ENCODE results near the gene EIF5.
A peak's percentile ranks its signal among the peaks of the same experiment; 100 is the strongest.

EIF5 gene

DNA sequence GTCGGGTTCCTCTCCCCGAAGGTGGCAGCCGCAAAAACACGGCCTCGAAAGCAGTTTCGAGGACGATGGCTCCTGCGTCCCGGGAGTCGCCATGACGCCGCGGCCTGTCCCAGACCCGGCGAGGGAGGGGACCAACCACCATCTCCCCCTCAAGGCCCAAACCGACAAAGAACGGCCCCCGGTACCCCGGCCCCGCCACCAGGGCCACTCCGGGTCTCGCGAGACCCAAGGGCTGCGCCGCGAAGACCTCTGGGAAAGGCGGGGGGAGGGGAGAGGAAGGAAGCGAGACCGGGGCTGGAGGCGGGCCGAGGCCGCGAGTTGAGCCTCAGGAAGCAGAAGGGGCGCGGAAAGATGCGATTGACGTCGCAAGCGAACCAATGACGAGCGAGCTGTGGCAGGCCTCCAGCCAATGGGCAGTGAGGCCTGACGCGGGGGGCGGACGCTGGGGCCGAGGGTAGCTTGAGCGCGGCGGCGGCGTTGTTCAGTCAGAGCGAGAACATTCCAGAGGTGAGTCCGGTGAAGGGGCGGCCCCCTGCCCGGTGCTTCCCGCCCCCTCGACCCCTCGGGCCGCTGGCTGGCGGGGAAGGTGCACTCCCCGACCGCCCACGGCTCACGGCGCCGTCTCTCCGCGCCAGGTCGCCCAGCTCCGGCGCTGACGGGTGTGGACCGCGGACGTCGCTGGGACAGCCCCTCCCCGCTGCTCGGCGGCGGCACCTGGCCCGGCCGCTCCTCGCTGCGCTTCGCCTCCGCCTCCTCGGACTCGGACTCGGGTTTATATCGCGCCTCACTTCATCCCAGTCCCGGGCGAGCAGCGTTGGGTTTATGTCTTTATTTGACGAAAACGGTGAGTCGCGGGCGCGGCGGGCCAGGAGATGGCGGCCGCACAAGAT, at the start of gene EIF5:
Gene EIF5 (plus strand): TSS at position 484 of the 890 bp plus-strand sequence. CDS start 1,624 bp downstream, outside the sequence.
- DNase-seq (ENCODE audit: low read depth): peak; percentile 99

GRCh38 chr14:103284574-103285467, 49.2 kb upstream of the EIF5 start:
- peak; percentile 57 for DNase-seq (ENCODE audit: low read depth)

GRCh38 chr14:103286460-103286859, 47.6 kb upstream of the EIF5 start:
- no peak for DNase-seq (ENCODE audit: low read depth)

GRCh38 chr14:103286968-103287850, 46.8 kb upstream of the EIF5 start:
- DNase-seq (ENCODE audit: low read depth): no peak

- no peak for DNase-seq (ENCODE audit: low read depth)
Measured at GRCh38 chr14:103288076-103288766, 45.8 kb upstream of the EIF5 start.

- DNase-seq (ENCODE audit: low read depth): no peak
Measured at GRCh38 chr14:103290056-103290455, 44.0 kb upstream of the EIF5 start.

DNA sequence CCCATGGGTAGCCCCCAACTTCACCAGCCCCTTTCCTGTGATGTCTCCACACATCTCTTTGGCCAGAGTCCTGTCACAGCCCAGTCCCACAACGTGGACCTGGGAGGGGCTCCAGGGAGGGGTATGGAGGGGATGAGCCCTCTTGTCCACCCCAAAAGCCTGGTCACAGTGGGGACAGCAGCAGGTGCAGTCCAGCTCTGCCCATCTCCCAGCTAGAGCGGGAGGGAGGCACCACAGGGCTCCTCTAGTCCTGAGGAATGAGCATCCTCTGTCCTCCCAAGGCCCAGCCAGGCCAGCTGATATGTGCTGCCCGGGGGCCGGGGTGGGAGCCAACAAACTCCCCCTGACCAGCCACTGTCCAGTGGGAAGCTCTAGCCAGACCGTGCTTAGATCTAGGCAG, 43.5 kb upstream of the EIF5 start:
- no peak for DNase-seq (ENCODE audit: low read depth)

DNA sequence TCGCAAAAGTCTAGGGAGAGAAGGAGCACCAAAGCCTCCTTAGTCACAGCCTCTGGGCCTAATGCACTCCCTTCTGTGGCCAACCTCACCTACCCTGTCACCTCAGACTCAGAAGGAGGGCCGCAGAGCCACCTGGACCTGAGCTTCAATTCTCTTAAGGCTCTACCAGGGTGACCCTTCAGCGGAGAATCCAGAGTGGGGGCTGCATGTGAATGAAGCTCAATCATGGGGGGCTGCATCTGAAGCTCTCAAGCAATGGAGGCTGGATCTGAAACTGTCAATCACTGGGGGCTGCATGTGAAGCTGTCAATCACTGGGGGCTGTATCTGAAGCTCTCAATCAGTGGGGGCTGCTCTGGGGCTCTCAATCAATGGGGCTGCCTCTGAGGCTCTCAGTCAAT, 43.1 kb upstream of the EIF5 start:
- DNase-seq (ENCODE audit: low read depth): no peak

- DNase-seq (ENCODE audit: low read depth): peak; percentile 80
Measured at GRCh38 chr14:103292426-103293374, 41.3 kb upstream of the EIF5 start.

DNA sequence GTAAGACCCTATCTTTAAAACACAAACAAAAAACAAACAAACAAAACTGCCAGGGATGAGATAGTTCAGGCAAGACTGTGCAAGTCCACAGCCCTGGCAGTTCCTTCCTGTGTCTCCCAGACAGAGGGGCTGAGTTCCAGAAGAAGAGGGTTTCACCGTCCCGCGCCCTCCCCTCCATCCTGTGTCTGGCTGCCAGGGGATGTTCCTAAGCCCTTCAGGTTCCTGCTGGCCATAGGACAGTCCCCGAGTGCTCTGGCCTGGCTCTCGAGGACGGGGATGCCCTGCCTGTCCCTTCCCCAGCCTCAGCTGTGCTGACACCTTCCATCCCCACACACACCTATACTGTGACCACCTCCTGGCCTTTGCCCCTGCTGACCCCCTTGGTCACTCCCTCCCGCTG, 40.6 kb upstream of the EIF5 start:
- DNase-seq (ENCODE audit: low read depth): no peak

DNA sequence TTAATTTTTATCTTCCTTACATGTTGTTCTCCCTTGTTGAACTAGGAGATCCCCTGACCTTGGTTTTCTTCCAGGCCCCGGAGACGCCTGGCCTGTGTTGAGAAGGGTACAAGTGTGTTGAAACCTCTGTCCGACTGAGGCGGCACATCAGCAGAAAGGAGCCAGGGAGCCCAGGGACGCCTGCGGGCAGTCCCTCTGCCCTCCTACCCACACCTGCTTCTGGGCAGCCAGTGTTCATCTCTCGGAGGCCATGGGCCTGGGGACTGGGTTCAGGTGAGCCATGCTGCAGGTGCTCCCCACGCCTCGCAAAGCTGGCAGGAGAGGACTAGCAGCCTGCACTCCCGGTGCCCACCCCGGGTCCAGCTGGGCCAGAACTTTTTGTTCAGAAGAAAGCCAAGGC, 39.9 kb upstream of the EIF5 start:
- no peak for DNase-seq (ENCODE audit: low read depth)

GRCh38 chr14:103296007-103296406, 38.0 kb upstream of the EIF5 start:
- peak; percentile 85 for DNase-seq (ENCODE audit: low read depth)

DNA sequence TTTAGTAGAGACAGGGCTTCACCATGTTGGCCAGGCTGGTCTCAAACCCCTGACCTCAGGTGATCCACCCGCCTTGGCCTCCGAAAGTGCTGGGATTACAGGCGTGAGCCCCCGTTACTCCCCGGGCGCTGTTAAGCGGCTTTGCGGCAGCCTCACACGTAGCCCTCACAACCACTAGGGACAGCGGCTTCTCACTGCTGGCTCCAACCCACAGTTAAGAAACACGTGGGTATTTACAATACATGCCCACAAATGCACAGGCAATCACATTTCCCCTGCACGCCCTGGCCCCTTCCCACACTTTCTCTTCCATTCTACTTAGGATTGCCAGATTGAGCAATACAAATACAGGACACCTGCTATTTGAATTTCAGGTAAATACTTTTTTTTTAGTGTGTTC, 37.0 kb upstream of the EIF5 start:
- no peak for DNase-seq (ENCODE audit: low read depth)

DNA sequence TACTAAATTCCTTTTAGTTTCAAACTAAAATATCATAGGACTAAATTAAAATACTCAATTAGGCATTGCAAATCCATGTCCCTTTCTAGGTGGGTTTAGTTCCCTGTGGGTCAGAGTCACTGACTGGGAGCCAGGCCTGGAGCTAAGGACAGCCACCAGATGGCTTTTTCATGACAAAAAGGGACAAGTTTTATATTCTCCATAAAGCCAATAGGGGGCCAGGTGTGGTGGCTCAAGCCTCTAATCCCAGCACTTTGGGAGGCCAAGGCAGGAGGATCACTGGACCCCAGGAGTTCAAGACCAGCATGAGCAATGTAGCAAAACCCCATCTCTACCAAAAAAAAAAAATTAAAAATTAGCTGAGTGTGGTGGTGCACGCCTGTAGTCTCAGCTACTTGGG, 35.4 kb upstream of the EIF5 start:
- DNase-seq (ENCODE audit: low read depth): no peak

DNA sequence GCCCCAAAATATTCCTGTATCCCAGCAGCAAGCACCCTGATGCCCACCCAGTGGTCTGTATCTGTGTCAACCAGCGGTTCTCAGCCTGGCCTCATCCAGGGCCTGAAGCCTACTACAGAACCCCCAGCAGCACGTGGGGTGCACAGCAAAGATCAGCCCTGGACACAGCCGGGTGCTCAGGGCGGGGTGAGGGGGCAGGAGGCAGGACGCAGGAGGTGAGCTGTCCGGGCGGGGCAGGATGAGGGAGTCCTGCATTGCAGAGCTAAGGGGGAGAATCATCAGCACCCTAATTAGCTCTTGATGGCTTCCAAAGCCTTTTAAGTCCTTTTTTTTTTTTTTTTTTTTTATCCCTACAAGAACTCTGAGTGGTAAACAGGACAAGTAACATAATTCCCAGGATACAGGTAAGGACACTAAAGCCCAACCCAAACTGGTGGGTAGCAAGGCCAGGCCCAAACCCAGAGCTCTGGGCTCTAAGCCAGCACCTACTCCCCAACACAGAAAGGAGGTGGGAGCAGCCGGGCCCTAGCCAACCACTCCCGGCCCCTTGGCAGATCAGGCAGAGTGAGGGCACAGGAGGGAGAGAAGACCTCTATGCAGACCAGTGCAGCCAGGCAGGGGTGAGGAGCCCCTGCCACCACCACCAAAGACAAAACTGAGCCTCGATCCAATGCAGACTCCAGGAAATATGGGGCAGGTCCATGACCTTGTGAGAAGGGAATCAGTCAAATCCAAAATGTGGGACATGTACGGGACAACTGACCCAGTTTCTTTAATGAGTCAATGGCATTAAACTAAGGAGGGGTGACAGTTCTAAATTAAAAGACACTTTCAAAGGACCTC, 32.3 kb upstream of the EIF5 start:
- DNase-seq (ENCODE audit: low read depth): peak; percentile 42

DNA sequence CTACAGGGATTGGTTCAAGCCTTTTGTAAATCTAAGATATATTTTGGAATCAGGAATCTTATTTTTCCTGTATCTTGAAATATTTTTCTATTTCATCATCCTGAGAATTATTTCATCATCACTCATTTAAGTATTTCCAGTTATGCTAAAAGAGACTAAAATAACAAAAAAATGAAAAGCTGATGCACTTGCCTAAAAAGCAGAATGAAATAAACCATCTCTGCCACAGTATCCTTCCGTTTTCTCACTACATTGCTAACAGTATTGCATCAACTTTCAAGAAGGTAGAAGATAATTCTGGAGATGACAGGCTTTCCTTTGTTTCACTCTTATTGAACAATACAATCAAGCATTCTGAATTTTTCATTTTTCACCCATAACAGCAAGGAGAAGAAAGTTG, 31.1 kb upstream of the EIF5 start:
- no peak for DNase-seq (ENCODE audit: low read depth)

- peak; percentile 30 for DNase-seq (ENCODE audit: low read depth)
Measured at GRCh38 chr14:103304706-103305105, 29.3 kb upstream of the EIF5 start.

DNA sequence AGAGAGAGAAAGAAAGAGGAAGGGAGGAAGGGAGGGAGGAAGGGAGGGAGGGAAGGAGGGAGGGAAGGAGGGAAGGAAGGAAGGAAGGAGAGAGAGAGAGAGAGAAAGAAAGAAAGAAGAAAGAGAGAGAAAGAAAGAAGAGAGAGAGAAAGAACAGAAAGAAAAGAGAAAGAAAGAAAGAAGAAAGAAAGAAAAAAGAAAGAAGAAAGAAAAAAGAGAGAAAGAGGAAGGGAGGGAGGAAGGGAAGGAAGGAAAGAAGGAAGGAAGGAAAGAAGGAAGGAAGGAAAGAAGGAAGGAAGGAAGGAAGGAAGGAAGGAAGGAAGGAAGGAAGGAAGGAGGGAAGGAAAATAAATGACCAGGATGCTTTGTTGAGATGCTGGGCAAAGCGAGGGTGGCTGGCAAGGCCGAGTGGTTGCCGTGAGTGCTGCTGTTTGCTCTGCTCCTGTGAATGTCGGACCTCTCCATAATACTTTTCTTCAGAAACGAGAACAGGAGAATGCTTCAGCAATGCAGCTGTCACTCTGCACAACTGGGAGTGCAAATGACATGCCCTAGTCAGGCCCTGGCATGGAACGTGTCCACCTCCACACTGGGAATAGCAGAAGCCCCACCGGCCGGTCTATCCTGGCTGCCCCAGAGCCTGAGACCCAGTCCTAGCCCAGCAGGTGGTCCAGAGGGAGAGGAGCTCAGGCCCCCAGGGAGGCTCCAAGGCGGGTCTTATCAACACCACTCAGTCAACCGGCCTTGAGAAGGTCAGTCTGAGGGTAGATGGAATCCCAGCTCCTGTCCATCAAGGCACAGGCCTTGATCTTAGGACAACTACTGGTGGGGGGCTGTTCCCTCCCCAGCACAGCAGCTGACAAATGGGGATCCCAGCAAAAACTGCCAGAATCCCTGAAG, 25.1 kb upstream of the EIF5 start:
- no peak for DNase-seq (ENCODE audit: low read depth)

All from ELR (cell line).